Retina (tissue), 1 donor: Measurements from ENCODE around the gene PMS1.
A peak's percentile ranks its signal among the peaks of the same experiment; 100 is the strongest.
"Not testable (repeated sequence)": the region's sequence is repeated elsewhere in the genome, so short reads cannot be mapped to it uniquely, and the experiment has no call there.

Source experiments
- DNase-seq: peaks from one replicate; pipeline ENCODE4 v3.0.0-alpha.2; 2016

PMS1 gene

DNA sequence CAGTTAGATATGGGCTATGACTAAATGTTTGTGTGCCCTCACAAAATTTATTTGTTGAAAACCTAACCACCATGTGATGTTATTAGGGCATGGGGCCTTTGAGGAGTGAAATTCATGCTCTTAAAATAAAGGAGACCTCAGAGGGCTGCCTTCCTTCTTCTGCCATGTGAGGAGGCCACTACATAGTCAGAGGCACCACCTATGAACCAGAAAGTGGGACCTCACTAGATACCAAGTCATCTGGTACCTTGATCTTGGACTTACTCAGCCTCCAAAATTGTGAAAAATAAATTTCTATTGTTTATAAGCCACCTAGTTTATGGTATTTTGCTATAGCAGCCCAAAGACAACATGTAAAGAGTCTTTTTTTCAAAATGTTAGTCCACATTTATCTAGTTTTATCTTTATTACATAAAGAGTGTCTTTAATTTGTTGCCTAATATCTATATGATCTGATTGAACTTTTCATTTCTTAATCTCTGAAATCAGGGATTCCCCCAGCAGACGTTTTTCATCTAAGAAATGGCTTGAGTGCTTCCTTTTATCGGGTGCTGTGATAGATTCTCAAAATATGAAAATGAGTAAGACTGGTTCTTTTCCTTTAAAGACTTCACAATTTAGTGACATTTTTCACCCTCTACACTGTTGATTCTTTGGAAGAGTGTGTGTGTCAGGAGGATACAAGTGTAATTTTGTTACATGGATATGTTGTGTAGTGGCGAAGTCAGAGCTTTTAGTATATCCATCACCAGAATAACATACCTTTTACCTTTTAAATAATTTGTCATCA is 34.2 kb downstream of the PMS1 start:
- DNase-seq, result no peak

DNA sequence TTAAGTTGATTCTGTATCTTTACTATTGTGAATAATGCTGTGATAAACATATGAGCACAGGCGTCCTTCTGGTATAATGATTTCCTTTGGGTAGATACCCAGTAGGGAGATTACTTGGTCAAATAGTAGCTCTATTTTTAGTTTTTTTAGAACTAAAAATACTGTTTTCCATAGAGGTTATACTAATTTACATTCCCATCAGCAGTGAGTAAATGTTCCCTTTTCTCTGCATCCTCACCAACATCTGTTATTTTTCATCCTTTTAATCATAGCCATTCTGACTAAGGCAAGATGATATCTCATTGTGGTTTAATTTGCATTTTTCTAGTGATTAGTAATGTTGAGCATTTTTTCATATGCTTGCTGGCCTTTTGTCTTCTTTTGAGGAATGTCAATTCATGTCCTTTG is 35.1 kb downstream of the PMS1 start:
- DNase-seq, result no peak

DNA sequence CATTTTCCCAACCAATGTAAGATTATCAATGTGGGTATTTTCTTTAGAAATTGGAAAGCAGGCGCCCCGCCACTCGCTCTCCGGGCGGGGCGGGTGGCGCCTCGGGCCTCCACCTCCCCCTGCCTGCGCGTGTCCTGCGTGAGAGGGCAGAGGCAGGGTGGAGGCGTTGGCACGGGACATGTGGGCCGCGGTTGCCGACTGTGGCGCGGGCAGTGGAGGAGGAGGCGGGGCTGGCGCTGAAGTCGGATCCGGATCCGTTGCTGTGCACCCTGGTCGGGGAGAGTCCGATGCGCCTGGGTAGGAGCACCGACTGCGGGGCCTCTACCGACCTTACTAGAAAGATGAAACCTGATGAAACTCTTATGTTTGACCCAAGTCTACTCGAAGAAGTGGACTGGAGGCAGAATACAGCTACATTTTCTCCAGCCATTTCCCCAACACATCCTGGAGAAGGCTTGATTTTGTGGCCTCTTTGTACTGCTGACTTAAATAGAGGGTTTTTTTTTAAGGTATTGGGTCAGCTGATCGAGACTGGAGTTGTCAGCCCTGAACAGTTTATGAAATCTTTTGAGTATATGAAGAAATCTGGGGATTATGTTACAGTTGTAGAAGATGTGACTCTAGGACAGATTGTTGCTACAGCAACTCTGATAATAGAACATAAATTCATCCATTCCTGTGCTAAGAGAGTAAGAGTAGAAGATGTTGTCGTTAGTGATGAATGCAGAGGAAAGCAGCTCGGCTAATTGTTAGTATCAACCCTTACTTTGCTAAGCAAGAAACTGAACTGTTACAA is 37.9 kb downstream of the PMS1 start:
- no peak for DNase-seq

DNA sequence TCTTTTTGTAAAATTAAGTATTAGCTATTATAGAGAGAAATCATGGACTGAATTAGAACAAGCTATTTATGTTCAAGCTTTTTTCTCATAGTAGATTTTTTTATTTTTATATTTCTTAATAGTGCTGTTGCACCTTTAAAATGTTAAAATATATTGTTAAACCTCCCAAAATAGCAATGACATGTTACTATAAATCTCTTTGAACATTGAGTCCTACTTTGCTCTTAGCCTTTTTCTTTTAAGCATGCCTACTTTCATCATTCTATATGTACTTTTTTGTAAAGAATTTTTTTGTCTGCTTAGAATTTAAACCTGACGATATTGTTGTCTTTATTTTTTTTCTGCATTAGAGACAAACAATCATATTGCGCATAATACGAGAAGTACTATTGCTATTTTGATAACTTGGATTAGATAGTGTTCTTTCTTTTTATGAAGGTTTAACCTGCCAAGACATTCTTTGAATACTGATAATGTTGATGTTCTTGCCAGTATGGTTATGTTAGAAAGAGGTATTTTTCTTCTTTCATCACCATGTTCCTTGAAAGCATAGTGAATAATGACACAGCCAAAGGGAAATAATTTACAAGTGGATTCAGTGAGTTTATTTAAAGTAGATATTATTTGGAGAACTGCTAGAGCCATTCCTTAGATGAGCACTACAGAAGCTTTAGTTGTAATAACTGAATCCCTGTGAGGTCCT is 40.6 kb downstream of the PMS1 start:
- no peak for DNase-seq

DNA sequence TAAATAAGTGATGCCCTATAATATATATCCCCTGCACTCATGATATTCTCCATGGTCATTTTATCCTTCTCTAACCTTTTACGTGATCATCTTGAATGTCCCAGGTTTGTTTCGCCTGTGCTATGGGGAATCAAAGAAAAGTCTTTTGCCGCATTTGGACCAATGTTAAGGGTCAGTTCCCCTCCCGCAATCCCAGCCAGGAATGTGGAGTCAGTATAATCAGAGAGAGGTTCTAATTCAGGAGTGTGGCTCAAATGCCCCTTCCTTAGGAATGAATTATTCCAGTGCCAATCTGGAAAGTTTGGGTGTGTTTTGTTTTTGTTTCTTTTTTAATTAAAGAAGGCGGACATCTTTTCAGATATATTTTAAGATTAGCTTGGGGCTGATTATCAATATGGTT is 41.8 kb downstream of the PMS1 start:
- DNase-seq, result no peak

DNA sequence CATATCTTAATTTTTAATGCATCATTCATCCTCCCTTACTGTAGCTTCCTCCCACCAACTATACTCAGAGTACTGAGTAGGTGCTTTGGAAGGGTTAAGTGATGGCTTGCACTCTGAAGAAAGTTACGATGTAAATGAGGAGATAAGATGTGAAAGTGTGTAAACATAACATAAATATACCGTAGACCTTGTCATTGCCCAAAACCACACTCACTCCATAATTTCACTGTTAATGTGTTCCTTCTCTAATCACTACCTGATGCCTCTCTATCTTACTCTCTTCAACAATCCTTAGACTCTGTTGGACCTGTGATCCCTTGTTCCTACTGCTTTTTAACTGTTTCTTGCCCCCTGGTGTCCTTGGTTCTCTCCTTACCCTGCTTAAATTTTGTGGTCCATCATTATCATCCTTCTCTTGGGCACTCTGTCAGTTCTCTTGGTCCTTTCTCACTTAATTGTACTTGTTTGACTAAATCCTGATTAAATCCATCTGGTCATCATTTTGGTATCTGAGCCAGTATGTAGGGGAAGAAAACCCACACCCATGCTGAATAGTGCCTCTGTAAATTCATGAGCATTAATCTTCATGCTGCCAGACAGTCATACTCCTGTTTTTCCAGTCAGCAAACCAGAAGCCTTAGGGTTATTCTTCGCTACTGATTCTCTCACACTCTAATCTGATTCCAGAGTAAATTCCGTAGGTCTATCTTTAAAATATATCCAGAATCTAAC is 45.0 kb downstream of the PMS1 start:
- peak; percentile 38 for DNase-seq

DNA sequence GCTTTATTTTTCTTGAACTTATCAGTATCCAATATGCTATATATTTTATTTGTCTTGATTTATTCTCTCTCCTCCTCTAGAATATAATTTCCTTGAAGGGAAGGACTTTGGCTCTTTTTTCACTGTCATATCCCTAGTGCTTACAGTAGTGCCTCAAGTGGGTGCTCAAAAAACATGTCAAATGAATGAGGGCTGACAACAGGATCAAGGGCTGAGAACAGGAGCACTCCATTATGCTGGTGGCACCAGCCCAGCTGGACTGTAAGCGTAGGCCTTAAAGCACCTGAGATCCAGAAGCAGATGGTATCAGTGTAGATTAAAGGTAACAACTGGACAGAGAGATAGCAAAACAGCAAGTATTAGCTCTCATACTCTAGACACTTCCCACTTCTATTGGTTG is 46.3 kb downstream of the PMS1 start:
- DNase-seq, result no peak

DNA sequence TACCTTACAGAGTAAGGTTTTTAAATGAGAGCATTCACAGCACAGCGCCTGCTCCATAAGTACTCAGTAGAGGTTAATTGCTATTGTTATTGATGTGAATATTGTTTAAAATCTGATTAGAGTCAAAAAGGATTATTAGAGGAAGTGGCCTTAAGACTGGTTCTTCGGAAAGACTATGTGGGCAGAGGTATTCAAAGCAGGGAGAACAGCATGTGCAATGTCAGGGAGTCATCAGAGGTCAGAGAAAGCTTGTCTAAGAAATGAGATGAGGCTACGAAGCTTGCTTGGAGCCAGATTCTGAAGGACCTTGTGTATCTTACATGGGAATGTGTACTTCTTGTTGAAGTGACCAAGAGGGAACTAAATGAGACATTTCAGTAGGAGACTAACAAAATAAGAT is 49.8 kb downstream of the PMS1 start:
- no peak for DNase-seq

DNA sequence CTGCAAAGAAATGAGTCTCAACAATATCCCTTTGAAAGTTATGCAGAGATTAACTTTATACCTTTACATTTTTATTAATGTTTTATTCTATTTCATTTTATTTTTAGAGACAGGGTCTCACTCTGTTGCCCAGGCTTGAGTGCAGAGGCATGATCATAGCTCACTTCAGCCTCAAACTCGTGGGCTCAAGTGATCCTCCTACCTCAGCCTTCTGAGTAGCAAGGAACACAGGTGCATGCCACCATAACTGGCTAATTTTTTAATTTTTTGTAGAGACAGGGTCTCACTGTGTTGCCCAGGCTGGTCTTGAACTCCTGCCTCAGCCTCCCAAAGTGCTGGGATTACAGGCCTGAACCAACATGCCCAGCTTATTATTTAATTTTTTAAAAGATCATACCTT is 50.4 kb downstream of the PMS1 start:
- DNase-seq, result not testable (repeated sequence)

DNA sequence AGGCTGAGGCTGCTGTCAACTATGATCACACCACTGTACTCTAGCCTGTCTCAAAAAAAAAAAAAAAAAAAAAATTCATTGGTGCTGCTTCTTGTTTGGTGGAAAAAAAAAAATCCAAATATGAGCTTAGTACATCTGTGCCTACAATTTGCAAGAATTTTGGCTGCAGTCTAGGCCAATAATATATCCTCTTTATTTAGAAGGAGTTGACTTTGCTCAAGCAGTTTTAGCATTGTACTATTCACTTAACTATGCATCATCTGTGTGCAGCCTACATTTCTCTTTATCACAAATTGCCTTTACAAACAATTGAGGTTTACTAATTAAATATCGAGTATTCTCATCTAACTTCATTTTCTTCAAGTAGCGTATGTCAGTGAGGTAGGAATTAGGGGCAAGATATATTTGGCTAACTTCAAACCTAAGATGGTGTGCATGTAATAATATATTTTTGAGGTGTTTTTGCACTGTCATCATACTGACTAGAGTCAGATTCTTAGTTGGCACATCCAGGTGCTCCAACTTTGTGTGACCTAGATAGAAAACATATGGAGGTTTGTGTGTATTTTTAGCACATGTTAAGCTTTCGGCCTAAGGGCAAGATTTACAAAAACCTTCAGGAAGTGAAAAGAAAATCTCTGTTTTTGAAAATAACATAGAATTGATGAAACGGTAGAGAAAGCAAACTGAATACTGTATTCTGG is 51.8 kb downstream of the PMS1 start:
- DNase-seq, result no peak

DNA sequence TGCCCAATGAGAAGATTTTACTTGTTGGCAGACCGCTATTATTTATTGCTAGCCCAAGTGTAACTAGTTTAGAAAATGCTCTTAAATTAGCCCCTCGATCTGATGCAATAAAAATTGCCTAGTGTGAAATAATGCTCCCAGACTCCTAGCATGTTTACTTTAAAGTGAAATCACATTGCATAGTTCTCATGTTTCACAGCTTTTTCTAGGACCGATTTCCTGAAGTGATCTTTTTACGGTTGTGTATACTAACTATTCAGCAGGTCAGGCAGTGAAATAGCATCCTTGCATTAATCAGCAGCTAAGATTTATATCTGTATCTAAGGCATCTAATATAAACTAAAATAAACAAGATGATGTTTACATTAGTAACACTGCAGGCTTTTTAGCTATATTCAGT is 52.4 kb downstream of the PMS1 start:
- no peak for DNase-seq

DNA sequence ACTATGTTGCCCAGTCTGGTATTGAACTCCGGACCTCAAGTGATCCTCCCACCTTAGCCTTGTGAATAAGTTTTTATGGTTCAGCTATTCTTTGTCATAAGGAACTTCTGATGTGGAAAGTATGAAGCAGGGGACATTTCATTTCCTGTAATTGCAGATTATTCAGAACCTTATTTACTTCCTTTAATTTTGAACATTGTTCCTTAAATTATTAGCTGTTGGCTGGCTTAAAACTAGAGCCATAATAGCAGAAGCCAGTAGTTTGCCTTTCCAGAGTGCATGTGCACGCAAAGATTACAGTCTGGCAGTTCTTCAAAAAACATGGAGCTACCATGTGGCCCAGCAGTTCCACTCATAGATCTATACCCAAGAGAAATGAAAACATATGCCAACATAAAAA is 53.1 kb downstream of the PMS1 start:
- DNase-seq, result no peak

DNA sequence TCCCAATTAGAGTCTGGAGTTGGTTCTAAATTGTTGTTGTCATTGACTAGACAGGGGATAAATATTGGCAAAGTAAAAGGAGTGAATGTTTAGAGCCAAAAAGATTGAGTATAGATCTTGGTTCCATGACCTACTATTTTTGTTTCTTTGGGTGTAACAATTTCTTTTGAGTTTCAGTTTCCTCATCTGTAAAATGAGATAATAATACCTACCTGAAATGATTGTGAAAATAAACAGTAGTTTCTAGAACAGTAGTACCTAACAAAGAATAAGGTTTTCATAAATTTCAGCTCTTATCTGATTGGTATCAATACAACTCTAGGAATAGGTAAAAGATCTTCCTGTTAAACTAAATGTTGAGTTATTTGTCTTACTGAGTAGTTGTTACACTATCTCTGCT is 56.8 kb downstream of the PMS1 start:
- no peak for DNase-seq

DNA sequence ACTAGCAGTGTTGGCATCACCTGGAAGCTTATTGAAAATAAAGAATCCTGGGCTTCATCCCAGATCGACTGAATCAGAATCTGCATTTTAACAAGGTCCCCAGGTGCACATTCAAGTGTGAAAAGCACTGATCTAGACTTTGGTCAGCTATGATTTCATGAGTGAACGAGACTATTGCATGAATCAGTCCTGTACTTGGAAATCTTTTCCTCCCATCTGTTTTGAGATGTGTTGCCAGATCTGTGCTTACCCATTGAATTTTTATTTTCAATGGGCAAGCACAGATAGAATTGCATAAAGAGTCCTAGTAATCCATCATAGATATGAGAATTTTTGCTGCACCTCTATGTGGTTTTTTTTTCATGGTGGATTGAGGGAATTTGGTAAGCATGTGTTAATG is 64.0 kb downstream of the PMS1 start:
- no peak for DNase-seq

DNA sequence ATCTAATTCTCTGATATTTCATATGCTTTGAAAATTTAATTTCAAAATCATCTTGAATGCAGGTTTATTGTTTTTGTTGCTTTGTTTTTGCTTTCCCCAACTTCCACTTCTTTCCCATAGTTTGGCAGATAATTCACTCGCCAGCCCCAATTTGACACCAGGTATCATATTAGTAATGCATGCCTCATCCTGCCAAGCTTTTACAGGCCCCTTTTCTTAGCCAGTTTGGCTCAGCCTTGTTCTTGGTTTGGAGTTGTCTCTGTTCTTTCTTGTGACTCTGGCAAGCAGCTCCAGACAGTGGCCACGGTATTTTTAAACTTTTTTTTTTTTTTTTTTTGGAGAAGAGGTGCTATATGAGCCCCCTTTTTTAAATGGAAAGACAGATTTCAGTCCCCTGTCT is 65.3 kb downstream of the PMS1 start:
- no peak for DNase-seq

DNA sequence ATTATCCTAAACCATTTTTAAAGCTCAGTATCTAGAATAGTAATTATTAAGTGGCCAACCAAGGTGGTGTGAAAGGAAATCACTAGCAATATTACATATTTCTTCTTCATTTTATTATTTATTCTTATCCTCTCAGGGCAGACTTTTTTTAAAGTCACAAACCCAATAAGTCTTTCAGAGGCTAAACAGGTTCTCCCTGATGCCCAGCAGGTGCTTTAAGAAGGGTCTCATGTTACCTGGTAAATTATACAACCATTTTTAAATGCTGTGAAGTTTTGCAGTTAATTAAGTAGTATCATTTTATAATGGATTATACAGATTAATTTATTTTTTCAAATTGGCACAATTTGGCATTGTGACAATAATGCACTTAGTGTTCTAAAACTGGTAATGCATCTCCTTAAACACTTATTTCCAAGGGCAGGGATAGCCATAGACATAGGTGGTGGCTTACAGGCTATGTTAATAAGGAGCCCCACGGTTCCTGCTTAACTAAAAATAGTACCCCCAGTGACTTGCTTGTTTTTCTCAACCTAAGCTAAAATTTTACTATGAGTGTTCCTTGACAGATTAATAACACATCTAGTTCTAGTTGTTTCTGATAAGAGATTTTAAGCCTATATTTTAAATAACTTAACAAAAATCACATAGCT is 67.0 kb downstream of the PMS1 start:
- no peak for DNase-seq

DNA sequence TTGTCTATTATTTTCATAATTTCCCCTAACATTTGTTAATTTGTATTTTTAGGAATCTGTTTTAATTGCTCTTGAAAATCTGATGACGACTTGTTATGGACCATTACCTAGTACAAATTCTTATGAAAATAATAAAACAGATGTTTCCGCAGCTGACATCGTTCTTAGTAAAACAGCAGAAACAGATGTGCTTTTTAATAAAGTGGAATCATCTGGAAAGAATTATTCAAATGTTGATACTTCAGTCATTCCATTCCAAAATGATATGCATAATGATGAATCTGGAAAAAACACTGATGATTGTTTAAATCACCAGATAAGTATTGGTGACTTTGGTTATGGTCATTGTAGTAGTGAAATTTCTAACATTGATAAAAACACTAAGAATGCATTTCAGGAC is 69.9 kb downstream of the PMS1 start:
- DNase-seq, result no peak

DNA sequence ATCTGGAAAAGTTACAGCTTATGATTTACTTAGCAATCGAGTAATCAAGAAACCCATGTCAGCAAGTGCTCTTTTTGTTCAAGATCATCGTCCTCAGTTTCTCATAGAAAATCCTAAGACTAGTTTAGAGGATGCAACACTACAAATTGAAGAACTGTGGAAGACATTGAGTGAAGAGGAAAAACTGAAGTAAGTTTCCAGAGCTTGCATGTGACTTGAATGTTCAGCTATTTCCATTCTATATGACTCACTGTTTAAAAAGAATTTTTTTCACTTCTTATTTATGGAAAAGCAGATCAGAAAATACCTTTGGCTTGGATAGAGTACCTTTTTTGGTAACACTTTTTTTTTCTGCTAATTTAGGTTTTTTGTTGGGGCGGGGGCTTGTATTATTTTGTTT is 70.7 kb downstream of the PMS1 start:
- no peak for DNase-seq

DNA sequence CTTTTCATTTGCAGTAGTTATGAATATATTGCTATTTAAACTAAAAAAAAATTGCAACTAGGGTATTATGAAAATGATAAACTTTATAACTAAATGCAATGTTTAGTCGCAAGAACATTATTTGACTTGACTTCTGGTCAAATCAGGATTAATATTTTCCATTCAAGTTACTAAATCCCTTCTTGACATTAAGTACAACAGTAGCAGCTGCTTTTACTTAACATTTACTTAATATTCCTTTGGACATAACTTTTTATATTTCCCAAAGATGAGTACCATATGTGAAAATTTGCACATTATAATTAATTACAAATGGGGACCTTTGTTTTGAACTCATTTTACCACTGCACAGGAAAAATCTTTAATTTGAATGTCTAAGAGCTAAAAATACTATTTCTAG is 74.0 kb downstream of the PMS1 start:
- DNase-seq, result no peak

DNA sequence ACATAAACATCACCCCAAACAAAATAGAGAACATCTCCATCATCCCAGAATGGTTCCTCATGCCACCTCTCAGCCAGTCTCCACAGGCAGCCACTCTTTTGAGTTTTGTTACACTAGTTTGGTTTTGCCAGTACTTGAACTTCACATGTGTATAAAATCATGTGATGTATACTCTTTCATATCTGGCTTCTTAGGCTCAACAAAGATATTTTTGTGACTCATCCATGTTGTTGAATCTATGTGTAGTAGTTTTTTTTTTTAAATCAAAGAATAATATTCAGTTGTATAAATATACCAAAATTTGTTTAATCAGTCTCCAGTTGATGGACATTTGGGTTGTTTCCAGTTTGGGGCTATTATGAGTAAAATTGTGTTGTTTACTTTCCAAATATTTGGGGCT is 75.9 kb downstream of the PMS1 start:
- no peak for DNase-seq

DNA sequence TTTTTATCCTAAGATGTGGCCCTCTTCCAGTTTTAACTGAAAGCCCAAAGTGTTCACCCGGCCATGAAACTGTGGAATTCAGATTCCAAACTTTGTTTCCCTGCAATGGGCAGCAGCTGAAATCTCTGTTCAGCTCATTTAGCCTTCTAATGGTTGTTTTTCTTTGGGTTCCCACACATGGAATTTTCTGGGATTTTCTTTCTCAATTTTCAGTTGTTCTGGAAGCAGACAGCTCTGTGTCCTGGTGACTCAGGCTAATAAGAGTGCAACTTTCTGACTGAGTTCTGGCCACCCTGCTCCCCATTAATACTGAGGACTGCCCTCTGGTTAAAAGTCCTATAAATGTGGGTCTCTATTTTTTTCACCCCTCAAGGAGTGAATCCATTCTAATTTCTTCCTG is 78.5 kb downstream of the PMS1 start:
- no peak for DNase-seq

DNA sequence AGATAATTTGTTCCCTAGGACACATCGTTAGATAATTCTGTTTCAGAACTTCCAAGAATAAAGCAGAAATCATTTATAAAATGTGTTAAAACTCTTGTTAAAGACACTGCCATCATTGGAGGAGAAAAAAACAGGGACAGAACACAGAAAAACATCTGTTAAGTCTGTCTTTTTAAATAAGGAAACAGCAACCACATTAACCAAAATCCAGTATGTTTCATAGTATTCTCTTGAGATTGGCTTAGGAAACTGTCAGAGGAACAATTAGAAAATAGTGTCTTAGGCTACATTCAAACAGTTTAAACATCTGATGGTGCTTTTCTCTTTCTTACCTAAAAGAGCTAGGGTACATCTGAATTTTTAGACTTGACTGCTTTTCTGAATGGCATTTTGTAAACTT is 81.6 kb downstream of the PMS1 start:
- DNase-seq, result no peak
